Brain microvascular endothelial cell (primary cell): Measurements from ENCODE around the gene MTMR12.

Experiments used
- DNase-seq: peaks from one replicate; pipeline ENCODE4 v3.0.0-alpha.2; 2020
- H3K27ac ChIP-seq: fragments of 250-450 bp; sonication (Bioruptor Pico); 2 replicates; pipeline ENCODE4 v1.5.1; 2020; ENCODE audit warnings: mild to moderate bottlenecking, moderate library complexity
- H3K27me3 ChIP-seq: fragments of 250-450 bp; sonication (Bioruptor Pico); replicated peaks from 2 replicates; pipeline ENCODE4 v1.5.1; 2020; ENCODE audit warnings: mild to moderate bottlenecking
- H3K36me3 ChIP-seq: fragments of 250-450 bp; sonication (Bioruptor Pico); replicated peaks from 2 replicates; pipeline ENCODE4 v1.5.1; 2020; ENCODE audit warnings: mild to moderate bottlenecking
- H3K4me3 ChIP-seq: 2 replicates; pipeline ENCODE4 v1.5.1; 2011; ENCODE audit warnings: low read depth, mild to moderate bottlenecking, control low read depth, low read length, moderate library complexity
- CTCF ChIP-seq: IDR thresholded peaks from 2 replicates; pipeline ENCODE4 v1.5.1; 2011; ENCODE audit warnings: low read depth, mild to moderate bottlenecking, moderate library complexity, low read length, control low read depth, inconsistent platforms; ENCODE audit errors: missing control alignments
- in situ Hi-C: cut with HindIII; loops from 2 replicates; pipeline ENCODE4 v1.10.0; 2017; ENCODE audit warnings: low sequenced_read_pairs, low pct_ligation_motif_present

The MTMR12 gene

DNA sequence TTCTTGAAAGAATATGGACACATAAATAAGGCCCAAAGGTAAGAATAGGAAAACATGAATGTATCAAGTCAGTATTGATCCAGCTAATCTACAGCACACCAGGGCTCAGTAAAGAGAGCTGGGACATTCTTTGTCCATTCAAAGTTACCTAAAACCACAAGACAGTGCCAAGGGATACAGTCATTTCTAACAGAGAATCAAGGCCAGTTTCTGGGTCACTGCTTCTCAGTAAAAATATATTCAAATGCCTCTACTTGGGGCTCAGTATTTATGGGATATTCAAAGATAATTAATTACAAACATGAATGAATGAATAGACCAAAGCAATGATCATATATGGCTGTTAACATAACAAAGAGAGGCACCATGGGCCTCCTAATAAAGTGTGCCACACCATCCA, 34.9 kb downstream of the MTMR12 start:
- no peak for TF ChIP-seq CTCF
- Histone ChIP-seq H3K36me3 (peaks cover 1% of the 10 kb centered on the region), H3K27ac (peak overlapping the region; percentile 47), H3K4me3 (no peak overlapping the region), H3K27me3 (no peaks in the 10 kb centered on the region)
- no peak for DNase-seq
- in situ Hi-C loops, result no loop called here

- Histone ChIP-seq H3K4me3 (no peak overlapping the region), H3K27me3 (no peaks in the 10 kb centered on the region), H3K27ac (peak overlapping the region; percentile 49), H3K36me3 (peaks cover 7% of the 10 kb centered on the region)
- DNase-seq, result no peak
- TF ChIP-seq CTCF, result no peak
- in situ Hi-C loops, result no loop called here
Measured at GRCh38 chr5:32276173-32276853, 36.4 kb downstream of the MTMR12 start.

- Histone ChIP-seq H3K27me3 (no peaks in the 10 kb centered on the region), H3K4me3 (no peak overlapping the region), H3K27ac (peak overlapping the region; percentile 69), H3K36me3 (peaks cover 12% of the 10 kb centered on the region)
- no peak for DNase-seq
- in situ Hi-C loops, result no loop called here
- TF ChIP-seq CTCF, result no peak
Measured at GRCh38 chr5:32275396-32275741, 37.4 kb downstream of the MTMR12 start.

GRCh38 chr5:32274548-32275395, 38.0 kb downstream of the MTMR12 start:
- Histone ChIP-seq H3K4me3 (no peak overlapping the region), H3K36me3 (peaks cover 12% of the 10 kb centered on the region), H3K27ac (peak overlapping the region; percentile 69), H3K27me3 (no peaks in the 10 kb centered on the region)
- DNase-seq, result peak; percentile 48
- TF ChIP-seq CTCF, result no peak
- in situ Hi-C loops, result no loop called here

DNA sequence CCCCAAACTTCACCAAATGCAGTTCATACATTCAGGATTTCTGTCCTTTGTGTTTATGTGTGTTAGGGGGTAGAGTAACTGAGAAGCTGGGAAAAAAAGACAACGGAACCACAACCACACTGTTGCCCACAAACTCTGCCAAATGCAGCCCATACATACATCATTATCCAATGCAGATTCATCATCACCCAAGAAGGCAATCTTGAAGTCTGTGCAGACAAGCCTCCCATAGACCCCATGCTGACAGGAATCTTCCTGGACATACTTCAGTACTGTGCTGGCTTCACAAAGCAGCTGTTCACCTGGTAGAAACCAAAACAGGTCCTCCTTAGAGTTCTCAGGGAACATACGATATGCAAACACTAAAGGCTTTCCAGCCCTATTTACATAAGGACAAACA, 38.9 kb downstream of the MTMR12 start:
- Histone ChIP-seq H3K27me3 (no peaks in the 10 kb centered on the region), H3K4me3 (no peak overlapping the region), H3K36me3 (peaks cover 12% of the 10 kb centered on the region), H3K27ac (peak overlapping the region; percentile 69)
- peak; percentile 40 for DNase-seq
- TF ChIP-seq CTCF, result no peak
- in situ Hi-C loops, result no loop called here
